H1 (cell line): ENCODE results near the gene ZC3H18.

Source experiments
- CEBPB ChIP-seq: IDR thresholded peaks from 2 replicates; pipeline ENCODE4 v1.6.1; 2012; ENCODE audit warnings: low read depth, low read length
- CTCF ChIP-seq, 3 experiments: IDR thresholded peaks; 1 replicate in 2 of 3; 2 replicates in 1 of 3; pipeline versions ENCODE4 v1.5.1 to v1.6.1; 2011; ENCODE audit warnings: low read length in 3 of 3, mild to moderate bottlenecking in 3 of 3, inconsistent platforms in 2 of 3, low read depth in 1 of 3, moderate library complexity in 1 of 3; ENCODE audit not compliant: insufficient read depth in 1 of 3; ENCODE audit errors: control extremely low read depth in 1 of 3
- EGR1 ChIP-seq: IDR thresholded peaks from 2 replicates; pipeline ENCODE4 v1.6.1; 2011; ENCODE audit warnings: low read depth, low read length, borderline replicate concordance
- EP300 ChIP-seq, 2 experiments: IDR thresholded peaks; 1 replicate in 1 of 2; 2 replicates in 1 of 2; pipeline ENCODE4 v1.6.1; 2011 to 2012; ENCODE audit warnings: low read depth in 2 of 2, low read length in 2 of 2, mild to moderate bottlenecking in 2 of 2, borderline replicate concordance in 1 of 2, inconsistent platforms in 1 of 2, moderate library complexity in 1 of 2
- EZH2 ChIP-seq: fragments of 200-600 bp; sonication (generic); IDR thresholded peaks from 2 replicates; pipeline ENCODE4 v1.7.1; 2012; ENCODE audit warnings: low read depth, mild to moderate bottlenecking, moderate library complexity, low read length, inconsistent platforms; ENCODE audit not compliant: severe bottlenecking
- POLR2A ChIP-seq, 2 experiments: IDR thresholded peaks; 1 replicate in 1 of 2; 2 replicates in 1 of 2; pipeline ENCODE4 v1.6.1; 2011; ENCODE audit warnings: low read depth in 2 of 2, low read length in 2 of 2, mild to moderate bottlenecking in 2 of 2; ENCODE audit errors: control extremely low read depth in 1 of 2
- SIN3A ChIP-seq, 2 experiments: IDR thresholded peaks in 1 of 2; conservative IDR thresholded peaks in 1 of 2; 2 replicates each; pipeline ENCODE4 v1.6.1; 2011 to 2012; ENCODE audit warnings: low read length in 2 of 2, improper control_type of control experiment in 1 of 2, low read depth in 1 of 2, mild to moderate bottlenecking in 1 of 2
- SUZ12 ChIP-seq: fragments of 200-600 bp; sonication (generic); IDR thresholded peaks from 2 replicates; pipeline ENCODE4 v1.6.1; 2012; ENCODE audit warnings: mild to moderate bottlenecking, inconsistent platforms, low read length, moderate library complexity, mixed read lengths
- TAF7 ChIP-seq: optimal IDR thresholded peaks from 2 replicates; pipeline ENCODE3; 2011; ENCODE audit warnings: low read depth, mild to moderate bottlenecking, inconsistent platforms, low read length, moderate library complexity, borderline replicate concordance
- TEAD4 ChIP-seq: IDR thresholded peaks from 2 replicates; pipeline ENCODE4 v1.6.1; 2012; ENCODE audit warnings: low read depth, low read length, inconsistent platforms, mixed read lengths
- YY1 ChIP-seq: IDR thresholded peaks from 2 replicates; pipeline ENCODE4 v1.6.1; 2011; ENCODE audit warnings: low read depth, mild to moderate bottlenecking, low read length

GRCh38 chr16:88652762-88653063, 82.5 kb downstream of the ZC3H18 start:
- TF ChIP-seq CTCF (IDR thresholded peaks at IDR 0.05; ENCODE audit: control extremely low read depth in 1 of 3, insufficient read depth in 1 of 3, low read depth in 1 of 3, low read length in 3 of 3), result no peak
- TF ChIP-seq POLR2A (IDR thresholded peaks at IDR 0.05; ENCODE audit: control extremely low read depth in 1 of 2, low read depth in 2 of 2, low read length in 2 of 2), result no peak
- no peak for TF ChIP-seq YY1
- no peak for TF ChIP-seq SIN3A (conservative IDR thresholded peaks at IDR 0.05 in 1 of 2, IDR thresholded peaks at IDR 0.05 in 1 of 2; ENCODE audit: low read depth in 1 of 2, low read length in 2 of 2)
- no peak for TF ChIP-seq SUZ12
- no peak for TF ChIP-seq EP300 (IDR thresholded peaks at IDR 0.05; ENCODE audit: borderline replicate concordance in 1 of 2, low read depth in 2 of 2, low read length in 2 of 2)
- no peak for TF ChIP-seq CEBPB
- TF ChIP-seq EGR1, result no peak
- TF ChIP-seq TEAD4, result no peak
- TF ChIP-seq EZH2, result no peak
- no peak for TF ChIP-seq TAF7
